Uterus (tissue), 4 donors: ENCODE measurements around the gene PNRC1. TPM values are rescaled to one million over a fixed set of nuclear protein-coding genes. Genes with fewer than 3 reads are reported as not detected.

Experiments
- DNase-seq, 2 donors: peaks; one replicate each; pipeline ENCODE4 v3.0.0-alpha.2; 2019 to 2020
- H3K27ac ChIP-seq, 2 donors: fragments of 200-600 bp; sonication (generic); 1 replicate in 1 of 2; 2 replicates in 1 of 2; pipeline ENCODE4 v1.5.1; 2016 to 2018
- H3K27me3 ChIP-seq, 2 donors: fragments of 200-600 bp; sonication (generic); one replicate each; pipeline ENCODE4 v1.5.1; 2018 to 2019; ENCODE audit warnings: control low read depth in 1 of 2
- H3K36me3 ChIP-seq, 2 donors: fragments of 200-600 bp; sonication (generic); one replicate each; pipeline ENCODE4 v1.5.1; 2019; ENCODE audit warnings: control low read depth in 1 of 2
- H3K4me1 ChIP-seq, 2 donors: fragments of 200-600 bp; sonication (generic); one replicate each; pipeline ENCODE4 v1.5.1; 2018 to 2019; ENCODE audit warnings: control low read depth in 1 of 2
- H3K4me3 ChIP-seq, 2 donors: fragments of 200-600 bp; sonication (generic); 1 replicate in 1 of 2; 2 replicates in 1 of 2; pipeline ENCODE4 v1.5.1; 2018 to 2019; ENCODE audit warnings: mild to moderate bottlenecking in 1 of 2
- H3K9me3 ChIP-seq, 2 donors: fragments of 200-600 bp; sonication (generic); one replicate each; pipeline ENCODE4 v1.5.1; 2019; ENCODE audit warnings: control low read depth in 1 of 2
- CTCF ChIP-seq, 4 experiments: fragments of 200-600 bp in 2 of 4; fragments of 450-650 bp in 2 of 4; sonication (generic) in 2 of 4; IDR thresholded peaks; one replicate each; pipeline ENCODE4 v1.5.1; 2016 to 2019; ENCODE audit warnings: antibody characterized with exemption in 4 of 4, mild to moderate bottlenecking in 2 of 4, moderate library complexity in 1 of 4
- POLR2A ChIP-seq, 2 donors: fragments of 450-650 bp; IDR thresholded peaks; one replicate each; pipeline ENCODE4 v1.6.1; 2016; ENCODE audit warnings: antibody characterized with exemption in 2 of 2, mild to moderate bottlenecking in 1 of 2, moderate library complexity in 1 of 2
- intact Hi-C: fragments of 100-400 bp; cut with DNase I; formaldehyde crosslinking; loops from one replicate; pipeline ENCODE4 v1.15.1; 2023; ENCODE audit warnings: low total_unique reads
- total RNA-seq, 4 donors: library from RNA; depleted of rRNA in 3 of 4; stranded (reverse); fragments of >200 nt in 3 of 4; gene quantifications; one replicate each; pipeline versions ENCODE4 v1.1.0 to v1.2.4, GENCODE V29; 2014 to 2023
- donor health status: DM: yes; HTN: yes; CAD: no.

The PNRC1 gene
- total RNA-seq, 4 donors from 2014 or later = 114 to 340 (median 203) TPM

- DNase-seq = no peak
- TF ChIP-seq CTCF (IDR thresholded peaks at IDR 0.05) (no peak), POLR2A (IDR thresholded peaks at IDR 0.05) (no peak)
- Histone ChIP-seq H3K9me3 (no peaks in the 10 kb centered on the region), H3K4me3 (peak overlapping the region; percentile 93 to 100), H3K27me3 (no peaks in the 10 kb centered on the region), H3K36me3 (no peaks in the 10 kb centered on the region), H3K27ac (peak overlapping the region; percentile 100), H3K4me1 (no peaks in the 10 kb centered on the region)
- intact Hi-C loops = loop anchor here (5.0 kb wide), 2 partner anchors 45 to 270 kb away; partner anchors contain the start of gene UBE2J1
Measured at GRCh38 chr6:89082486-89082891, 1.9 kb downstream of the PNRC1 start.

- no peaks in the 10 kb centered on the region for H3K36me3 ChIP-seq
- no peaks in the 10 kb centered on the region for H3K27me3 ChIP-seq
- H3K4me3 ChIP-seq = no peak overlapping the region
- TF ChIP-seq POLR2A (IDR thresholded peaks at IDR 0.05) (no peak), CTCF (IDR thresholded peaks at IDR 0.05) (no peak)
- no peak for DNase-seq
- H3K27ac ChIP-seq = no peak overlapping the region
- H3K9me3 ChIP-seq = no peaks in the 10 kb centered on the region
- intact Hi-C loops = loop anchor here (5.0 kb wide), 2 partner anchors 47 to 268 kb away; partner anchors contain the start of gene UBE2J1
- H3K4me1 ChIP-seq = no peaks in the 10 kb centered on the region
Measured at GRCh38 chr6:89084542-89084941, 4.0 kb downstream of the PNRC1 start.

- Histone ChIP-seq H3K27me3 (no peaks in the 10 kb centered on the region), H3K4me1 (no peaks in the 10 kb centered on the region), H3K4me3 (no peak overlapping the region), H3K27ac (no peak overlapping the region), H3K9me3 (no peaks in the 10 kb centered on the region), H3K36me3 (no peaks in the 10 kb centered on the region)
- TF ChIP-seq CTCF (IDR thresholded peaks at IDR 0.05) = no peak
- TF ChIP-seq POLR2A (IDR thresholded peaks at IDR 0.05) = no peak
- intact Hi-C loops = loop anchor here (5.0 kb wide), 2 partner anchors 48 to 267 kb away; partner anchors contain the start of gene UBE2J1
- no peak for DNase-seq
Measured at GRCh38 chr6:89084954-89085353, 4.4 kb downstream of the PNRC1 start.

GRCh38 chr6:89085409-89086205, 5.1 kb downstream of the PNRC1 start:
- Histone ChIP-seq H3K36me3 (no peaks in the 10 kb centered on the region), H3K27me3 (no peaks in the 10 kb centered on the region), H3K9me3 (no peaks in the 10 kb centered on the region), H3K4me1 (no peaks in the 10 kb centered on the region), H3K27ac (no peak overlapping the region), H3K4me3 (no peak overlapping the region)
- TF ChIP-seq POLR2A (IDR thresholded peaks at IDR 0.05) (no peak), CTCF (IDR thresholded peaks at IDR 0.05) (no peak)
- no peak for DNase-seq
- intact Hi-C loops = no loop called here

- H3K4me1 ChIP-seq = no peaks in the 10 kb centered on the region
- no peaks in the 10 kb centered on the region for H3K27me3 ChIP-seq
- no peak for TF ChIP-seq POLR2A (IDR thresholded peaks at IDR 0.05)
- no peak for TF ChIP-seq CTCF (IDR thresholded peaks at IDR 0.05)
- H3K4me3 ChIP-seq = no peak overlapping the region
- no peaks in the 10 kb centered on the region for H3K36me3 ChIP-seq
- H3K27ac ChIP-seq = no peak overlapping the region
- H3K9me3 ChIP-seq = no peaks in the 10 kb centered on the region
- intact Hi-C loops = no loop called here
- no peak for DNase-seq
Measured at GRCh38 chr6:89087881-89088280, 7.3 kb downstream of the PNRC1 start.
